Natural killer cell (primary cell): ENCODE measurements around the gene SWSAP1. TPM values are rescaled to one million over a fixed set of nuclear protein-coding genes. Genes with fewer than 3 reads are reported as not detected.

Source experiments
- ATAC-seq, 3 donors: fragments of 150-1000 bp in 2 of 3; fragments of 200-7000 bp in 1 of 3; cut with Tn5 transposase; 1 replicate in 1 of 3; 2 replicates in 2 of 3; pipeline ENCODE4 v1.10.0; 2021; ENCODE audit warnings: mild to moderate bottlenecking in 2 of 3, moderate library complexity in 2 of 3
- DNase-seq, 2 donors: peaks; one replicate each; pipeline versions ENCODE4 v3.0.0 to v3.0.0-alpha.2; 2013 to 2021; ENCODE audit warnings: mixed read lengths in 1 of 2
- H3K27ac ChIP-seq: one replicate; pipeline ENCODE4 v1.5.1; 2013; ENCODE audit warnings: mild to moderate bottlenecking, low read length
- H3K27me3 ChIP-seq: one replicate; pipeline ENCODE4 v1.6.1; 2013; ENCODE audit warnings: low read length; ENCODE audit not compliant: control insufficient read depth, insufficient read depth
- H3K36me3 ChIP-seq: one replicate; pipeline ENCODE4 v1.6.1; 2013; ENCODE audit warnings: low read length; ENCODE audit not compliant: control insufficient read depth, insufficient read depth
- H3K4me1 ChIP-seq: one replicate; pipeline ENCODE4 v1.6.1; 2013; ENCODE audit warnings: low read length; ENCODE audit not compliant: control insufficient read depth, insufficient read depth
- H3K4me3 ChIP-seq: one replicate; pipeline ENCODE4 v1.5.1; 2013; ENCODE audit warnings: low read length
- H3K9me3 ChIP-seq: one replicate; pipeline ENCODE4 v1.6.1; 2013; ENCODE audit warnings: low read length; ENCODE audit not compliant: control insufficient read depth, insufficient read depth
- H3K27ac Mint-ChIP-seq, 2 donors: one replicate each; pipeline ENCODE4 v1.8.0; 2022; ENCODE audit warnings: mild to moderate bottlenecking in 2 of 2, mixed read lengths in 2 of 2, moderate library complexity in 1 of 2
- H3K27me3 Mint-ChIP-seq, 2 donors: one replicate each; pipeline ENCODE4 v1.8.0; 2022; ENCODE audit warnings: low read depth in 2 of 2, mixed read lengths in 2 of 2
- H3K36me3 Mint-ChIP-seq: one replicate; pipeline ENCODE4 v1.8.0; 2022; ENCODE audit warnings: mixed read lengths
- H3K4me1 Mint-ChIP-seq, 2 donors: one replicate each; pipeline ENCODE4 v1.8.0; 2022; ENCODE audit warnings: mixed read lengths in 2 of 2
- H3K4me3 Mint-ChIP-seq: one replicate; pipeline ENCODE4 v1.8.0; 2022; ENCODE audit warnings: mild to moderate bottlenecking, moderate library complexity, mixed read lengths
- H3K9me3 Mint-ChIP-seq, 2 donors: one replicate each; pipeline ENCODE4 v1.8.0; 2022; ENCODE audit warnings: mixed read lengths in 2 of 2
- WGBS: methylation state at CpG from one replicate; pipeline ENCODE4 v1.1.7; 2013; ENCODE audit warnings: missing lambda C conversion rate; ENCODE audit not compliant: insufficient coverage; 5-methylcytosine and 5-hydroxymethylcytosine counted together
- intact Hi-C: fragments of 100-400 bp; cut with micrococcal nuclease; formaldehyde crosslinking; loops from one replicate; pipeline ENCODE4 v1.14.2; 2022
- total RNA-seq, 4 donors: library from RNA; stranded (reverse); fragments of 120-200 nt in 1 of 4; gene quantifications; one replicate each; pipeline versions ENCODE4 v1.2.3 to v1.2.4, GENCODE V29; 2013 to 2022
- TF ChIP-seq, protein P1 (sequence below): fragments of 200-600 bp; IDR thresholded peaks from one replicate; pipeline ENCODE4 v1.8.0; 2022; ENCODE audit warnings: antibody characterized with exemption

Gene SWSAP1
- total RNA-seq, 3 donors from 2014 or later (not counting 1 experiment from before 2014, with no cell fraction given) = 2.1 to 2.9 (median 2.8) TPM

DNA sequence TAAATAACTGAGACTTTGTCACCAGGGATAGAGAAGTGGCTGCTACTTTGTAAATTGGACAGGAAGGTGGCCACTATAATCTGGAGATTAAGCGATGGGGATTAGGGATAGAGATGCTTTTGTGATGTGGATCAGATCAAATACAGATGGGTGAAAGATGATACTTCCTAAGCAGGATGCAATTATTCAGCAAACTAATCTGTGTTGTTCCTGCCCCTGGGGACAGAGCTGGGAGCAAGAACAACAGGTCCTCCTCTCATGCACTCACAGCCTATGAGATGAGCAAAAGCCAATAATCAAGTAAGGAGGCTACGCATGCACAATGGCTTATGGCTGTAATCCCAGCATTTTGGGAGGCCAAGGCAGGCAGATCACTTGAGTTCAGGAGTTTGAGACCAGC, 40.1 kb downstream of the SWSAP1 start:
- Histone ChIP-seq H3K4me1 (peaks cover 9% of the 10 kb centered on the region), H3K27me3 (peaks cover 10% of the 10 kb centered on the region), H3K27ac (no peak overlapping the region), H3K4me3 (no peak overlapping the region), H3K36me3 (no peaks in the 10 kb centered on the region), H3K9me3 (no peaks in the 10 kb centered on the region)
- peaks cover 0 to 7% of the 10 kb centered on the region in 2 donors for H3K4me1 Mint-ChIP-seq
- peaks cover 0 to 23% of the 10 kb centered on the region in 2 donors for H3K27me3 Mint-ChIP-seq
- no peak overlapping the region for H3K27ac Mint-ChIP-seq
- ATAC-seq (no peak), DNase-seq (no peak)
- no peaks in the 10 kb centered on the region for H3K9me3 Mint-ChIP-seq
- TF ChIP-seq, protein P1, sequence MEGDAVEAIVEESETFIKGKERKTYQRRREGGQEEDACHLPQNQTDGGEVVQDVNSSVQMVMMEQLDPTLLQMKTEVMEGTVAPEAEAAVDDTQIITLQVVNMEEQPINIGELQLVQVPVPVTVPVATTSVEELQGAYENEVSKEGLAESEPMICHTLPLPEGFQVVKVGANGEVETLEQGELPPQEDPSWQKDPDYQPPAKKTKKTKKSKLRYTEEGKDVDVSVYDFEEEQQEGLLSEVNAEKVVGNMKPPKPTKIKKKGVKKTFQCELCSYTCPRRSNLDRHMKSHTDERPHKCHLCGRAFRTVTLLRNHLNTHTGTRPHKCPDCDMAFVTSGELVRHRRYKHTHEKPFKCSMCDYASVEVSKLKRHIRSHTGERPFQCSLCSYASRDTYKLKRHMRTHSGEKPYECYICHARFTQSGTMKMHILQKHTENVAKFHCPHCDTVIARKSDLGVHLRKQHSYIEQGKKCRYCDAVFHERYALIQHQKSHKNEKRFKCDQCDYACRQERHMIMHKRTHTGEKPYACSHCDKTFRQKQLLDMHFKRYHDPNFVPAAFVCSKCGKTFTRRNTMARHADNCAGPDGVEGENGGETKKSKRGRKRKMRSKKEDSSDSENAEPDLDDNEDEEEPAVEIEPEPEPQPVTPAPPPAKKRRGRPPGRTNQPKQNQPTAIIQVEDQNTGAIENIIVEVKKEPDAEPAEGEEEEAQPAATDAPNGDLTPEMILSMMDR = no peak
- no peak overlapping the region for H3K4me3 Mint-ChIP-seq
- no peaks in the 10 kb centered on the region for H3K36me3 Mint-ChIP-seq
- intact Hi-C loops = no loop called here
- WGBS = 94% methylated on average over 2 of the region's 2 CpGs

DNA sequence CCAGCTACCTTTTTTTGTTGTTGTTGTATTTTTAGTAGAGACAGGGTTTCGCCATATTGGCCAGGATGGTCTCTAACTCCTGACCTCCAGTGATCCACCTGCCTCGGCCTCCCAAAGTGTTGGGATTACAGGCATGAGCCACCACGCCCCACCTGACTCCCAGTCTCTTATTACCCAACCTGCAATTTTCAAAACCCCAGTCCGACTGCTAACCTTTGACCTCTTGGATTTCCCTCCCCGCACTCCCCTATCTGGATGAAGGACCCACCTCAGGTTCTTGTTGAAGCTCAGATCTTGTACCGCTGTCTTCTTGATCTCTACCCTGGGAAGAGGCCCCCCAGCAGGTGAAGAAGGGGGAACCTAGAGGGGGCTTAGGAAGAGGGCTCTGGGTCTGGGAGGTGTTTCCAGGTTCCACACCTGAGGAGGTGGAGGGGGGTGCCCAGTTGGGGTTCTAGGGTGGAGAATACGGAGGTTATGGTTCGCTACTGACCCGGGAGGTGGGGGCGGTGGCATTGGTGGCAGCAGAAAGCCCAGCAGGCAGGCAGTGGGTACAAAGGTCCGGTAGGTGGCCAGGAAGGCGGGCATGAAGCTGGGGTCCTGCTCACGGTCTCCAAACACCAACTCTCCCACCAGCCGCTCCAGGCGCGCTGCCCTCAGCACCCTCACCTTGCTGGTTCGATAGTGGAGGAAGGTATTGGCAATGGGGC, 42.0 kb downstream of the SWSAP1 start:
- Mint-ChIP-seq H3K36me3 (no peaks in the 10 kb centered on the region), H3K4me3 (no peak overlapping the region), H3K27me3 (peaks cover 6 to 34% of the 10 kb centered on the region in 2 donors), H3K4me1 (peaks cover 11 to 20% of the 10 kb centered on the region in 2 donors), H3K9me3 (no peaks in the 10 kb centered on the region), H3K27ac (no peak overlapping the region)
- TF ChIP-seq, protein P1 = no peak
- intact Hi-C loops = no loop called here
- H3K9me3 ChIP-seq = no peaks in the 10 kb centered on the region
- ATAC-seq = no peak
- no peak overlapping the region for H3K4me3 ChIP-seq
- H3K36me3 ChIP-seq = no peaks in the 10 kb centered on the region
- WGBS = 94% methylated on average over 13 of the region's 17 CpGs
- no peak overlapping the region for H3K27ac ChIP-seq
- H3K4me1 ChIP-seq = peaks cover 24% of the 10 kb centered on the region
- DNase-seq = no peak
- H3K27me3 ChIP-seq = peaks cover 28% of the 10 kb centered on the region

DNA sequence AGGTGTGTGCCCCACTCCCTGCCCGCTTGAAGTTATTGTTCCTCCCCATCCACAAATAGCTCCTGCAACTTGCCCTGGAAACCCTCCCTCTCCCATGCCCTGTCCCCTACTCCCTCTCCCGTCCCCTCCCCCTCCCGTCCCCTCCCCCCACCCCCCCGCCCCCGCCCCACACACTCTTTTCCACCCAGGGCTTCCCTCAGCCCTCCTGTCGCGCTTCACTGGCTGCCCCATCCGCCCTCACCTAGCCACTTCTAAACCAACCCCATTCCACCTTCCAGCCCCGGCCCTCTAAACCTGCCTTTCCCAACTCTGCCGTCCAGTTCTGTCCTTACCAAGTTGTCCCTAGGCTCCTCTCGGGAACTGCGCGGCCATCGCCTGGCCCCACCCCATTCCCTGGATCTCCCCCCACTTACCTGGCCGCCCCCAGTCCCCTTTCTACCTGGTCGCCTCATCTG, 43.7 kb downstream of the SWSAP1 start:
- intact Hi-C loops = no loop called here
- 7% methylated on average over 12 of the region's 16 CpGs for WGBS
- H3K9me3 Mint-ChIP-seq = no peaks in the 10 kb centered on the region
- H3K36me3 ChIP-seq = no peaks in the 10 kb centered on the region
- H3K9me3 ChIP-seq = no peaks in the 10 kb centered on the region
- no peak overlapping the region for H3K4me3 ChIP-seq
- no peak for DNase-seq
- H3K27me3 ChIP-seq = peaks cover 39% of the 10 kb centered on the region
- peaks cover 11 to 41% of the 10 kb centered on the region in 2 donors for H3K27me3 Mint-ChIP-seq
- H3K4me1 ChIP-seq = peaks cover 40% of the 10 kb centered on the region
- peaks cover 24 to 37% of the 10 kb centered on the region in 2 donors for H3K4me1 Mint-ChIP-seq
- TF ChIP-seq, protein P1 = no peak
- H3K27ac ChIP-seq = no peak overlapping the region
- no peak overlapping the region for H3K27ac Mint-ChIP-seq
- no peak for ATAC-seq
- no peak overlapping the region for H3K4me3 Mint-ChIP-seq
- no peaks in the 10 kb centered on the region for H3K36me3 Mint-ChIP-seq
